GM08714 (cell line): Measurements from ENCODE around the gene ALOXE3.

ENCODE experiments used
- H3K4me3 ChIP-seq: fragments of 200-500 bp; sonication (Bioruptor generic); 2 replicates; pipeline ENCODE4 v1.5.1; 2014; ENCODE audit warnings: mild to moderate bottlenecking, low read length, inconsistent platforms
- ZNF274 ChIP-seq: IDR thresholded peaks from 2 replicates; pipeline ENCODE4 v1.6.1; 2012; ENCODE audit warnings: mild to moderate bottlenecking, low read depth, low read length

ALOXE3 gene

DNA sequence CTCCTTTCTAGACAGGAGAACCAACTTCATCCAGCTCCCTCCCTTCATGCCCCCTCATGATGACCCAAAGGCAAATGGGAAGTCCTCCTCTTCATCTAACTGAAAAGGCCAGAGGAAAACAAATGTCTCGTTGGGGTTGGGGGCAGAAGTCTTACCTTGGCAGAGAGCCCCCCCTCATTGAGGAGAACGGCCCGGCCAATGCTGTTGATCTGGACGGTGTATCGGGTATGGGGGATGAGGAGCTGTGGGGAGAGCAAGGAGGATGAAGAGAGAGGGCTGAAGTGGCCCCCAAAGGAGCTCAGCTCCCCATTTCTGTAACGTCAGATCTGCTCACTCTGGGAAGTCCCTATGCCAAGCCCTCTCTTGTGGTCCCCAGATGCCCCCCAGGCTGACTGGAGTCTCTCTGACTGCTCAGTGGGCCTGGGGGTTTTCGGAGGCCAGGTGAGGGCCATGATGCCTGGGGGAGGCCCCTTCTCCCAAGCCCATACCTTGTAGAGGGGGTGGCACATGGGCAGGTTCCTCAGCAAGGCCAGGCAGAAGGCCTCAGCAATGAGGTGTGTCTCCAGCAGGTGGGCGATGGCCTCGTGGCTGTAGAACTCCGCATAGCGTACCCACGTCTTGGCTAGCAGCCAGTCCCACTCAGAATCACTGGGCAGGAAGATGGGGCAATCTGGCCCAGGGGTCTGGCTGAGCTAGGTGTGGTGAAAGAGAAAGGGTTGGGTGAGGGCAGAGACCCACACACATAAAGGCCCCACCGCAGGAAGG is 41.6 kb downstream of the ALOXE3 start:
- no peak for TF ChIP-seq ZNF274
- H3K4me3 ChIP-seq, result no peak overlapping the region

DNA sequence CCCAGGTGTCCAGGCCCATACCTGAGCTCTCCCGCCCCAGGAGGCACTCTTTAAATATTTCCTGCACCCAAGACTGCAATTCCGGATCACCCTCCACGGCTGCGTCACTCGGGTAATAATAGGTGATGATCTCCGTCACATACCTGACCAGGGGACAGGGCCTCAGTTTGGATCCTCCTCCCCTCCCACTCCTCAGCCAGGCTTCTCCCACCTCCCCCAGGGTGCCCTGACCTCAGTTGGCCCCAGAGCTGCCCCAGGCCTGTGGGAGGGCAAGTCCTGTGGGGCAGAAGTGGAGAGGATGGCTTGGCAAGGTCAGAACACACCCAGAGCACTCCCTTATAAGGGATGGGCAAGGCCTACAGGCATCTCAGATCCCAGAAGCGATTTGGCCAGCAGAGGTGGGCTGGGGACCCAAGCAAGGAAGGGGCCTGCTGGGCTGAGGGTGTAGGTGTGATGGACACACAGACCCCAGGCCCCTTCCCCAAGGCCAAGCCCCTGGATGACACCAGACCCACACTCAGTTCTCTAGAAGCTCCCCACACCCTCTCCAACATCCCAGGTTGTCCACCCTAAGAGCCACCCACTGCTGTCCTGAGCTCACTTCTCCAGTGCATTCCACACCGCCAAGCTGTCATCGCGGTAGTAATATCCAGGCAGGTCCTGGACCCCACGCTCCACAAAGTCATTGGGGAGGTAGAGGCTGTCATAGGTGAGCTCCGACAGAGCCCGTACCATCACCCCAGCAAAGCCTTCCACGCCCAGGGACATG is 42.6 kb downstream of the ALOXE3 start:
- no peak for TF ChIP-seq ZNF274
- no peak overlapping the region for H3K4me3 ChIP-seq

DNA sequence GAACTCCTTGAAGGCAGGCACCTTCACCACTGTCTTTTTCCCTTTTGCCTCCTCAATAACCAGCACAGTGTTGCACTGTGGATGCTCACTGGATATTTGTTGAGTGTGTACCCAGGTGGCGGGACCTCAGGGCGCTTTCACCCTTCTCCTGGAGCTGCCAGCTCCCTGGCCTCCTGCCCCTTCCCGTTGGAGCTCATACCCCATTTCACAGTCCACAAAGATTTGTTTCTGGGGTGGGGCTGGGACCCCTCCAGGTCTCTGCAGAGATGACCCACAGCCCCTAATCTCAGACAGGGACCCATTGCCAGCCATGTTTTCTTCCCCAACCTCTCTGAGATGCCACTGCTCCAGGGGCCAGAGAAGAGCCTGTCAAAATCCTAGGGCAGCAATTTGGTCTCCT is 43.2 kb downstream of the ALOXE3 start:
- H3K4me3 ChIP-seq, result no peak overlapping the region
- TF ChIP-seq ZNF274, result no peak

DNA sequence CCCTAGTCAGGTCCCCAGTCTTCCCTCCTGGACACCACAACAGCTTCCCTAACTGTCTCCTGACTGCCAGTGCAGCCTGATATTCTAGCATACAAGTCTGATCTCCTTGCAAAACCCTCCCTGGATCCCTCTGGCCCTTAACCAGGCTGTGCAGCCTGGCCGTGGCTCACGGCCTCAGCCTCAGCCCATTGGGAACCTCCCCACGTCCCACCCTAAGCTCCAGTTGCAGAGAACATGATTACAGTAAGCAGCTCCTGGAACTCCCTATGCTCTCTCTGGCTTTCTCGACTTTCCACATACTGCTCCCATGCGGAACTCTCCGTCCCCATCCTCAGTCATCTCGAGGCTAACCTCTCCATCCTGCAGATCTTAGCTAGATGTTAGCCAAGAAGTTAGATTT is 43.8 kb downstream of the ALOXE3 start:
- no peak for TF ChIP-seq ZNF274
- H3K4me3 ChIP-seq, result no peak overlapping the region

DNA sequence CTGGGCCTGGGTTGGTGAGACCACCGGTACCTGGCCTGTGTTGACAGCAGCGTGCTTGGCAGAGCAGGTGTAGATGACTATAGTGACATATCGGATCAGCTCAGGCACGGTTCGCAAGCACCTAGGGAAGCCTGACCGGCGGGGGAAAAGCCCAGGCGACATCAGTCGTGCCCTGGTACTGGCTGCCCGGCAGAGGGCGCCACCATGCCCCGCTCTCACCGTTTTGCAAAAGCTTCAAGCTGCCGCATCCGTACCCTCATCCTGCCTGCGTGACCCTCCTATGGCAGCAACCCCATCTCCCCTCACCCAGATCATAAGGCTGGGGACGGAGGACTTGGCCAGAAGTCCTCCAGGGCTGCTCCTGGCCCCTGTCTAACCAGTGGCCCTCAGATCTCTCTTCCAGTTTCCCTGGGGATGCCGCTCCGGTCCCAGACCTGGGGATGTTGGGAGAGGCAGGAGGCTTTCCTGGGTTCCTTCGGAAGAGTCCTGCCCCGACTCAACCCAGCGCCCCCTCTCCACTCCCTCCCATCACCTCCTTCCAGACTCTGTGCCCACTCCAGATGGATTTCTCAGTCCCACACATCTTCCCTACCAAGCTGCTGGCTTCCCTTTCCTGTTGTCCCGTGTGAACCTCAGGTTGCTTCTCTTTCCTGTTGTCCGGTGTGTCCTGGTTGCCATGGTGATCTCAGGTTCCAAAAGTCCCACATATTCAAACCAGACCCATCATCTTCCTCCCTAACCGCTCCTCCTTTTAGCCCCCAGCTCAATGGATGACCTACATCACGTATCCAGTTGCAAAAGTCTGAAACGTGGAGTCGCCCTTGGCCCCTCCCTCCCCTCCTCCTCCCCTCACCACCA is 44.5 kb downstream of the ALOXE3 start:
- TF ChIP-seq ZNF274, result no peak
- H3K4me3 ChIP-seq, result no peak overlapping the region

DNA sequence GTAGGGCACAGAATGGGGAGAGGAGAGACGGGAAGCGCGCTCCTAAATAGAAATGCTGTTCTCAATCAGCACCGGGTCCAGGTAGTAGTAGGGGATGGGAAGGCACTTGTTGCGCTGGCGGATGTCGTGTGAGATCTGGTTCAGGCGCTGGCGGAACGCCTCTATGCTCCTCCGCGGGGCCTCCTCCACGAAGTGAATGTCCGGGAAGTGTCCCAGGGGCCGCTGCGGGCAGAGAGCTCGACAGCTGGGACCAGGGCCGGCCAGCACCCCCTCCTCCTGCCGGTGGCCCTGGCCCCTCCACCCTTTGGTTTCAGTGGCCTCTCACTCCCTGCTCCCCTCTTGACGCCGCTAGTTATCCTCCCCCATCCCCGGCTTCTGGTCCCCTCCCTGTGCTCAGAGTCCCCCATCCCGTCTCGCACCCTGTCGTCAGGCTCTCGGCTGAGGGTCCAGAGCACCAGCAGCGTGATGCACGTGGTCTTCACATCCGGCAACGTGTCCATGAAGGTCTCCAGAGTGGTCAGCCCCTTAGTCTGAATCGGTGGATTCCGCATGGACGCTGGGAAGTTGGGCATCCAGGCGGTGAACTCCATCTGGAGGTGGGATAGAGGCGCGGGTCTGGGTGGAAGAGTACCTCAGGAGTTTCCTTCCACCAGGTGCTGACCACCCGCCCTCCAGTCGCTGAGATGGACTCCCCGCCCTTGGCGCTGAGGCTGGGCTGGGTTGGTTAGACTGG is 45.4 kb downstream of the ALOXE3 start:
- no peak overlapping the region for H3K4me3 ChIP-seq
- no peak for TF ChIP-seq ZNF274

DNA sequence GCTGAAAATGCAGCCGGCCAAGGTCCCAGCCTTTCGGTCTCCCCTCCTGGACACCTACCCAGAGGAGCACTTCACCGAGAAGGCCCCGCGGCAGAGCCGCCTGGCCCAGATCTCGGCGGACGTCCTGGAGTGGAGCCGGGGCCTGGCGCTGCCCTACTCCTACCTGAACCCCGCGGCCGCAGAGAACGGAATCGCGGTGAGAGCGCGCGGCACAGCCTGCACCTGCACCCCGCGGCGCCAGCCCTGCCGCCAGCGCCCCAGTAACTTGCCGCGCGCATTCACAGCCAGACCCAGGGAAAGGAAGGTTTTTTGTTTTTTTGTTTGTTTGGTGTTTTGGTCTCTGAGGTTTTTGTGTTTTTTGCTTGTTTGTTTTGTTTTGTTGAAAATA is 46.0 kb downstream of the ALOXE3 start:
- no peak for TF ChIP-seq ZNF274
- H3K4me3 ChIP-seq, result no peak overlapping the region

DNA sequence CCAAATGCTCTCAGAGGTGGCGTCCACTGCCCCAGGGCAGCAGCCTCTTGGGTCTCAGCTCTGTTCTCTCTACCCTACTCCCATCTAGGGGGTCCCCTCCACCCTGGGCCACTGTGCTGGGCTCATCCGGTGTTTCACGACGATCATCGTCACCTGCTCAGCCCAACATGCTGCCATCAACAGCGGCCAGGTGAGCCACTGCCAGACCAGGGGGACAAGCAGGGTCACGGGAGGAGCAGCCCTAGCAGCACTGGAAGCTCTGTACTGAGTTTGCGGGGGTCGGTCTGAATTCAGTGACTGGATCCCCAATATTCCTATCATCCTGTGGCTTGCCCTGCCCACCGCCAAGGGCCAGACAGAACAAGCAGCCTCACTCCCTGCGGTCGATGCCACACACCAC is 46.8 kb downstream of the ALOXE3 start:
- H3K4me3 ChIP-seq, result no peak overlapping the region
- no peak for TF ChIP-seq ZNF274

DNA sequence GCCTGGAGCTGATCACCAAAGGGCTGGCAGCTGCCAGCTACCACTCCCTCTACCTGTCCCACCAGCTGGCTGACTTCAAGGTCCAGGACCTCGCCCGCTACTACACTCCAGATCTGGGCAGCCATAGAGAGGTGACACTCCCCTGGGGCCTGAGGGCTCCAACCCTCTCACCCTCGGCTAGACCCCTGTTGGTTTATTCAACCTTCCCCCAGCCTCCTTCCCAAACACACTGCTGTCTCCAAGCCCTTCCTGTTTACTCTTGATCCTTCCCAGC is 48.8 kb downstream of the ALOXE3 start:
- H3K4me3 ChIP-seq, result no peak overlapping the region
- no peak for TF ChIP-seq ZNF274

DNA sequence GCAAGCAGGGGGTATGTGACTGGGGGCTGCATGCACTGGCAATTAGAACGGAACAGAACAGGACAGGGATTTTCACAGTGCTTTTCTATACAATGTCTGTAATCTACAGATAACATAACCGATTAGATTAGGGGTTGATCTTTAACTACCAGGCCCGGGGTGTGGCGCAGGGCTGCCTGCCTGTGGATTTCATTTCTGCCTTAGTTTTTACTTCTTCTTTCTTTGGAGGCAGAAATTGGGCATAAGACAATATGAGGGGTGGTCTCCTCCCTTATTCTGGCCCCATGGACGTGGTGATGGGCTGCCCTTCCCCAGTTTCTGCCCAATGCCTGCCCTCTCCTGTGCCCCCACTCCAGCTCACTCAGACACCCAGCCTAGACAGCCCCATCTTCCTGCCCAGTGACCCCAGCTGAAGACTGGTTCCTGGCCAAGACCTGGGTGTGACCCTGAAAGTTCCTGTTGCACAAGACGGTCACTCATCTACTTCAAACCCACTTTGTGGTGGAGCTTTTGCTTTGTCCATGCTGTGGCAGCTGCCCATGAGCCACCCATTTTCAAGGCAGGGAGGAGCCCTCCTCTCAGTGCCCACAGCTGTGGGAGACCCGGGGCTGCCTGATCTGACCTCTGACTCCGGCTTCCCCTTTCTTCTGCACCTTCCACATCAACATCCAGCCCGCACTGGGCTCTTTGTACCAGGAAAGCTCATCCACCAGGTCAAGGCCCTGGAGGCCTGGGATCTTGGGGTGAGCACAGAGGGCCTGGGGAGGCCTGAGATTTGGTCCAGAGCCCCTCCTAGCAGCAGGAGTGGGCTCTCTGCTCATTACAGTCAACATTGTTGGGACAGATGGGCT is 49.4 kb downstream of the ALOXE3 start:
- no peak overlapping the region for H3K4me3 ChIP-seq
- TF ChIP-seq ZNF274, result no peak

DNA sequence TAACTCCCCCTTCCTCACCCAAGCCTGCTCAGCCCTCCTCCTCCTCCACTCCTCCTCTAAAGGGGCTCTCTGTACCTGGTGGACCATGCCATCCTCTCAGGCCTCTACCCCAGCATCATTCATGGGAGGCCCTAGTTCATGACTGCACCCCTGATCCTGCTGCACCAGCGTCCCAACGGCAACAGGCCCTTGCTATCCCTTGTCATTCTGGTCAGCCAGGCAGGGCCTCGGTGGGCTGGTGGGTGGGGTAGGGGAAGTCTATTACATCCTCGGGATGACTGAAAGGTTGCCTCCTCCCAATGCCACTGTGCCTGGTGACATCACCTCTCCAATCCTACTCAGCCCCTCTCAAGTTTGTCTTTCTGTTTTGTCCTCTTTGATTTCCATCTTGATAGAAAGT is 50.5 kb downstream of the ALOXE3 start:
- TF ChIP-seq ZNF274, result no peak
- no peak overlapping the region for H3K4me3 ChIP-seq

DNA sequence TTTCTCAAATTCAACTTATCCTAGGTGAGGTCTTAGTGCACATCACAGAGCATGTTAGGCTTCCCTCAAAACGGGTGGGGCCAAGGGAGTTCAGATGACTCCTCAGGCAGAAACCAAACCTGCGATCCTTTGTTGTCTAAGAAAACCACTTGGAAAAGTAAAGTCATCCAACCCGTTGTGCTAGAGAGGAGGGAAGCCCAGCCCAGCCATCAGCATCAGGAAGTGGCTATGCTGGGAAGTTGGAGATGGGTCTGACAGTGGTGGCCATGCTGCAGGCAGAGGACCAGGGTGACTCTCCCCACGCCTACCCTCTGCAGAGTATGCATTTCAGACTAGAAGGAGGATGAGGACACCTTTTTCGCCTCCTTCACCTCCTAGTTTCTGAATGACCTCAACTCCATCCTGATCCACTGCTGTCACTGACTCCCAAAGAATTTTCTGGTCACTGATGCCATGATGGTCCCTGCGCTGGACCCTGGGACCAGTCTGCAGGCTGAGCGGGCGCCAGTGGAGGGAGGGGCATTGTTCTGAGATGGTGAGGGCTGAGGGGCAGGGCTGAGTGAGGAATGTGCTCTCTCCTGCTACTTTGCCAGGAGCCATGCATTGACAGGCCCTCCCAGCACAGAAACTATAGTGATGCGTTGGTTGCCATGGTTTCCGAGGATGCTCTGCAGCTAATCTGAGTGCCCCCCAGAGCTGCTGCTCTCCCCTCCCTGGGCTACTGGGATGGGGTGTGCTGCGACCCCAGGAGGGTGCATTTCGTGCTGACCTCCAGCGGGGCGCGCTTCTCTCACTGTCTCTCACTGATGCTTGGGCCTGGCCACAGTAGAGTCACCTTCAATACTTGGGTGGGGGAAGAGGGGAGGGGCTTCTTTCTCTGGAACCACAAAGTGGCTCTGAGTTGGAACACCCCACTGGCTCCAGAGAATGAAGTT is 51.2 kb downstream of the ALOXE3 start:
- TF ChIP-seq ZNF274, result no peak
- no peak overlapping the region for H3K4me3 ChIP-seq
